Neural crest cell (in vitro differentiated cells): ENCODE data around the gene PRAMEF7. TPM values are rescaled to one million over a fixed set of nuclear protein-coding genes. Genes with fewer than 3 reads are reported as not detected.
"Not testable (repeated sequence)": the region's sequence is repeated elsewhere in the genome, so short reads cannot be mapped to it uniquely, and the experiment has no call there.

Experiments
- DNase-seq: peaks from one replicate; pipeline ENCODE4 v3.0.0; 2021; ENCODE audit warnings: low read depth, mixed read lengths, low spot score
- H3K27ac Mint-ChIP-seq: one replicate; pipeline ENCODE4 v1.8.0; 2021; ENCODE audit warnings: mild to moderate bottlenecking, mixed read lengths; ENCODE audit not compliant: unreplicated experiment
- H3K27me3 Mint-ChIP-seq: 2 replicates; pipeline ENCODE4 v1.8.0; 2021; ENCODE audit warnings: low read depth, mild to moderate bottlenecking, mixed read lengths
- H3K36me3 Mint-ChIP-seq: 2 replicates; pipeline ENCODE4 v1.8.0; 2021; ENCODE audit warnings: low read depth, mild to moderate bottlenecking, mixed read lengths
- H3K4me1 Mint-ChIP-seq: 2 replicates; pipeline ENCODE4 v1.8.0; 2021; ENCODE audit warnings: mixed read lengths
- H3K4me3 Mint-ChIP-seq: one replicate; pipeline ENCODE4 v1.8.0; 2021; ENCODE audit warnings: mild to moderate bottlenecking, mixed read lengths
- H3K9me3 Mint-ChIP-seq: 2 replicates; pipeline ENCODE4 v1.8.0; 2021; ENCODE audit warnings: mixed read lengths
- long read RNA-seq: library from polyadenylated mRNA; unstranded; transcript quantifications from one replicate; pipeline ENCODE4 v2.0.0, GENCODE V29; 2020
- total RNA-seq: library from RNA; stranded (reverse); gene quantifications from 2 replicates; pipeline ENCODE4 v1.2.1, GENCODE V29; 2021

The PRAMEF7 gene
- not detected in 2 replicates for total RNA-seq
- long read RNA-seq = 0 reads

DNA sequence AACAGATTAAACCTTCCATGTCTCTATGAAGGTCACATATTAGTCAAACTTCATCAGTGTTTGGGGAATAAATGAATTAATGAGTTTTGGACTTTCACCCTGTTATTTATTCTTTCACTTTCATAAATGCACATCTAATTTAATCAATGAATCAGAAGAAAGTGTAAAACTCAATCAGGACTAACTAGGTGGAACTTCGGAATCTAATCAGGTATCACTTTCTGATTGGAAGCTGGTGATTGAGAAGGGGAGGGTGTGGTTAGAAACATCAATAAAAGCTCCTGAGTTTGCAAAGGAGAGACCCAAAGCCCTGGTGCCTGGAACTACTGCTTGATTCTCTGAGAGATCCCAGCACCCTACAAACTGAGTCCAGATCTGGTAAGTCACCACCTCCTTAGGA is at the start of gene PRAMEF7:
TSS of gene PRAMEF7 (plus strand) at position 301 of the 400 bp plus-strand sequence. CDS start 1,083 bp downstream, outside the sequence.
- not testable (repeated sequence) for H3K27me3 Mint-ChIP-seq, H3K27ac Mint-ChIP-seq, DNase-seq, H3K9me3 Mint-ChIP-seq, H3K36me3 Mint-ChIP-seq, H3K4me1 Mint-ChIP-seq, H3K4me3 Mint-ChIP-seq

DNA sequence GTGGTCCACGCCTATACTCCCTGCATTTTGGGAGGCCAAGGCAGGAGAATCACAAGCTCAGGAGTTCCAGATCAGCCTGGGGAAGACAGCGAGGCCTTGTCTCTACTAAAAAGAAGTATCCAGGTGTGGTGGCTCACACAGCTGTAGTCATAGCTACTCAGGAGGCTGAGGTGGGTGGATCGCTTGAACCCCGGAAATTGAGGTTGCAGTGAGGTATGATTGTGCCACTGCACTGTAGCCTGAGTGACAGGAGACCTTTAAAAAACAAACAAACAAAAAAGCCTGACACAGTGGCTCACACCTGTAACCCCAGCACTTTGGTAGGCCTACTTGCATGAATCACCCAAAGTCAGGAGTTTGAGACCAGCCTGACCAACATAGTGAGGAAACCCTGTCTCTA is 38.0 kb upstream of the PRAMEF7 start:
- not testable (repeated sequence) for H3K36me3 Mint-ChIP-seq, H3K9me3 Mint-ChIP-seq, H3K4me1 Mint-ChIP-seq, H3K27ac Mint-ChIP-seq, DNase-seq, H3K4me3 Mint-ChIP-seq, H3K27me3 Mint-ChIP-seq

DNA sequence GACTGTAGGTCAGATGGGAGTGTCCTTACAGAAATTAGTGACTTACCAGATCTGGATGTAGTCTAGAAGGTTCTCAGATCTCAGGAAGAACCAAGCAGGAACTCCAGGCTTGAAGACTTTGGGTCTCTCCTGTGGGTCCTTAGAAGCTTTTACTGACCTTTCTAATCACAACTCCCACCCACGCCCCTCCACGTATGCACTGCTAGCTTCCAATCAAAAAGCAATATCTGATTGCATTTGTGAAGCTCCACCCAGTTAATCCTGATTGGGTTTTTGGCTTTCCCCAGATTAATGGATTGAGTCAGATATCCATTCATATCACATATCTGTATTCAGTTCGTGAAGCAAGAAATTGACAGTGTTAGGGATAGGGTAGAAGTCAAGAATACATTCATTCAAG is 30.3 kb upstream of the PRAMEF7 start, which contains the start of gene PRAMEF4:
TSS of gene PRAMEF4 (minus strand) at position 101 of the 400 bp plus-strand sequence. CDS start 2,807 bp downstream, outside the sequence.
- DNase-seq, H3K27ac Mint-ChIP-seq, H3K9me3 Mint-ChIP-seq, H3K36me3 Mint-ChIP-seq, H3K4me3 Mint-ChIP-seq, H3K4me1 Mint-ChIP-seq, H3K27me3 Mint-ChIP-seq: not testable (repeated sequence)

DNA sequence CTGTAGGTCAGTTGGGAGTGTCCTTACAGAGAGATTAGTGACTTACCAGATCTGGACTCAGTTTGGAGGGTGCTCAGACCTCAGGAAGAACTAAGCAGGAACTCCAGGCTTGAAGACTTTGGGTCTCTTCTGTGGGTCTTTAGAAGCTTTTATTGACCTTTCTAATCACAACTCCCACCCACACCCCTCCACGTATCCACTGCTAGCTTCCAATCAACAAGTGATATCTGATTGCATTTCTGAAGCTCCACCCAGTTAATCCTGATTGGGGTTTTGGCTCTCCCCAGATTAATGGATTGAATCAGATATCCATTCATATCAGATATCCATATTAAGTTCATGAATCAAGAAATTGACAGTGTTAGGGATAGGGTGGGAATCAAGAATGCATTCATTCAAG is 18.2 kb upstream of the PRAMEF7 start, which contains the start of gene PRAMEF10:
TSS of gene PRAMEF10 (minus strand) at position 101 of the 400 bp plus-strand sequence. CDS start 2,423 bp downstream, outside the sequence.
- H3K27me3 Mint-ChIP-seq, DNase-seq, H3K9me3 Mint-ChIP-seq, H3K4me1 Mint-ChIP-seq, H3K36me3 Mint-ChIP-seq, H3K27ac Mint-ChIP-seq, H3K4me3 Mint-ChIP-seq: not testable (repeated sequence)

DNA sequence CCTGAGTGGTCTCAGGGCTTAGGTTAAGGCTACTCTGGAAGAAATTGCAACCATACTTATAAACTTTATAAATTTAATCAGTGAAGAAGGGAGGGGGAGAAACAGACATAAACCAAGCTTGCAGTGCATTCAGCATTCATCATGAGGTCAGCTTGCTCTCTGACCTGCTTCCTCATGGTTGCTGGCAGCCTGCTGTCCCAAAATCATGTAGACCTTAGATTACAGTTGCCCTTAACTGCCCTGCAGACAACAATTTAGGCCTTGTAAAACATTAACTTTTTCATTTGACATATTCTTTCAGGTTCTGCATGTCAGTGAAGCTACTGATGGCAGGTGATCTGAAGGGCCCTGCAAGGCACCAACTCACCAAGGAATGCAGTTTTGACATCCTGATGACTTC is 17.2 kb upstream of the PRAMEF7 start:
- H3K4me1 Mint-ChIP-seq, H3K27me3 Mint-ChIP-seq, DNase-seq, H3K4me3 Mint-ChIP-seq, H3K27ac Mint-ChIP-seq, H3K36me3 Mint-ChIP-seq, H3K9me3 Mint-ChIP-seq: not testable (repeated sequence)

DNA sequence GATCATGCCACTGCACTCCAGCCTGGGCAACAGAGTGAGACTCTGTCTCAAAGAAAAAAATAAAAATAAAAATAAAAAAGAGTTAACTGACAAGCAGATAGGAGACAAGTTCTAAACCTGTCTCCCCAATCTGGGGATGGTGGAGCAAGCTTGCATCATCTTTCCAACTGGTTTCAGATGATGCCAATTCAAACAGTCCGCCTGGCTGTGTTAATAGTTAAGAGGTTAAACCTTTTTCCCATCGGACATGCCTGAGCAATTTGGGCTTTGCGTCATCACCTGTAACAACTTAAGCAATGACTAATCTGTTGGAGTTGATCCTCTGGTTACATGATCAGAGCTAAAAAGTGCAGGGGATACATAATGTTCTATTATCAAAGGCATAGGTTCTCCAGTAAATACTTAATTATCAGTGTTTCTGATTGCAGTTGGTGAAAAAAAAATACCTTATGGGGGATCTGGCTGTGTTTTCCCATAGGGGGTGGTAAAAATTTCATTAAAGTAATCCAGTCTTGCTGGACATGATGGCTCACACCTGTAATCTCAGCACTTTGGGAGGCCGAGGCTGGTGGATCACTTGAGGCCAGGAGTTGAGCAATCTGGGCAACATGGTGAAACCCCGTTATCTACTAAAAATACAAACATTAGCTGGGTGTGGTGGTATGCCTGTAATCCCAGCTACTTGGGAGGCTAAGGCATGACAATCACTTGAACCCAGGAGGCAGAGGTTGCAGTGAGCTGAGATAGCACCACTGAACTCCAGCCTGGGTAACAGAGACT is 12.4 kb upstream of the PRAMEF7 start:
- not testable (repeated sequence) for H3K27ac Mint-ChIP-seq, DNase-seq, H3K27me3 Mint-ChIP-seq, H3K36me3 Mint-ChIP-seq, H3K4me1 Mint-ChIP-seq, H3K4me3 Mint-ChIP-seq, H3K9me3 Mint-ChIP-seq

DNA sequence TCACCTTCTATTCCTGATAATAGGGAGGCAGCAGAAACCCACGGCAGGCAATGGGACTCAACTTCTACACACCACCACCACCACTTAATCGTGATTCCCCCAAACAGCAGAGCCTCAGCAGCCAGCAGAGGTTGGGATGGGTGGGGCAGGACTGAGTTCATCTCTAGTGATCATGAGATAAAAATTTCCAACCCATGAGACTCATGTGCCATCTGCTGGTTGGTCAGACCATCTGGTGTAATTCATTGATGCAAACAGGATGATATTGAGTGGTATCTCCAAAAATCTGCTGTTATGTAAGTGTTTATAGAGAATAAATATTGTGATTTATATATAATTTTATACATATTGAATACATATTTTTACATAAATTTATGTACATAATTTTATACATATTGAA is 5.3 kb downstream of the PRAMEF7 start:
- not testable (repeated sequence) for H3K36me3 Mint-ChIP-seq, H3K4me1 Mint-ChIP-seq, H3K27ac Mint-ChIP-seq, H3K9me3 Mint-ChIP-seq, DNase-seq, H3K27me3 Mint-ChIP-seq, H3K4me3 Mint-ChIP-seq

DNA sequence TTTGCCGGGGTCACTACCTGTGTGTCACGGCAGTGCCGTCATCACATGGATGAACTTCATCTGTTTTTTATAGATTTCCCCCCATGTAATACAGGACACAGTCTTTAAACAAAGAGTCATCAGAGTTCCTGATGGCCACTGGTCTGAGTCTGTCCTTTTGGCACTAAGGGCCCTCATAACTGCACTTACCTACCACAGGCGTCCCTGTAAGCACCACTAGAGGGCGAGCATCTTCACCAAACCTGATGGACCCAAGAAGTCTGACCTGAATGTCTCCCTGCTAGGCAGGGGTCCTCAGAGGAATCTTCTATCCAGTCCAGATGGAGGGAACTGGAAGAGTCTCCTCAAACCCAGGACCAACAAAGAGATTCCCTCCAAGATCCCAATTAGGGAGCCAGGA is 8.0 kb downstream of the PRAMEF7 start:
- H3K27ac Mint-ChIP-seq, H3K9me3 Mint-ChIP-seq, DNase-seq, H3K4me1 Mint-ChIP-seq, H3K27me3 Mint-ChIP-seq, H3K36me3 Mint-ChIP-seq, H3K4me3 Mint-ChIP-seq: not testable (repeated sequence)

DNA sequence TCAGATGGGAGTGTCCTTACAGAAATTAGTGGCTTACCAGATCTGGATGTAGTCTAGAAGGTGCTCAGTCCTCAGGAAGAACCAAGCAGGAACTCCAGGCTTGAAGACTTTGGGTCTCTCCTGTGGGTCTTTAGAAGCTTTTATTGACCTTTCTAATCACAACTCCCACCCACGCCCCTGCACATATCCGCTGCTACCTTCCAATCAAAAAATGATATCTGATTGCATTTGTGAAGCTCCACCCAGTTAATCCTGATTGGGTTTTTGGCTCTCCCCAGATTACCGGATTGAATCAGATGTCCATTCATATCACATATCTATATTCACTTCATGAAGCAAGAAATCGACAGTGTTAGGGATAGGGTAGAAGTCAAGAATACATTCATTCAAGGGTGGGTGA is 31.1 kb downstream of the PRAMEF7 start, which contains the start of gene PRAMEF6:
TSS of gene PRAMEF6 (minus strand) at position 101 of the 400 bp plus-strand sequence. CDS start 5,062 bp downstream, outside the sequence.
- not testable (repeated sequence) for H3K27me3 Mint-ChIP-seq, H3K4me3 Mint-ChIP-seq

More for the DNA sequence above, 31.1 kb downstream of the PRAMEF7 start, which contains the start of gene PRAMEF6:
- not testable (repeated sequence) for H3K4me1 Mint-ChIP-seq, H3K36me3 Mint-ChIP-seq, H3K27ac Mint-ChIP-seq, DNase-seq, H3K9me3 Mint-ChIP-seq

Other genes with a start within 250 kb of the PRAMEF7 start
- gene AADACL3, start 200.5 kb upstream of the PRAMEF7 start, total RNA-seq = not detected in 2 replicates
- gene CFAP107, start 170.4 kb upstream of the PRAMEF7 start, total RNA-seq = not detected in 2 replicates
- gene PRAMEF12, start 142.9 kb upstream of the PRAMEF7 start, total RNA-seq = not detected in 2 replicates
- gene PRAMEF1, start 125.2 kb upstream of the PRAMEF7 start, total RNA-seq = not detected in 2 replicates
- not detected in 2 replicates for gene PRAMEF11, start 85.2 kb upstream of the PRAMEF7 start, total RNA-seq
- gene HNRNPCL1, start 67.9 kb upstream of the PRAMEF7 start, total RNA-seq = not detected in 2 replicates
- not detected in 2 replicates for gene PRAMEF2, start 59.5 kb upstream of the PRAMEF7 start, total RNA-seq
- gene PRAMEF4, start 30.4 kb upstream of the PRAMEF7 start, total RNA-seq = not detected in 2 replicates
- gene PRAMEF10, start 18.3 kb upstream of the PRAMEF7 start, total RNA-seq = not detected in 2 replicates
- gene PRAMEF6, start 31.0 kb downstream of the PRAMEF7 start, total RNA-seq = not detected in 2 replicates
- not detected in 2 replicates for gene PRAMEF27, start 140.0 kb downstream of the PRAMEF7 start, total RNA-seq
- not detected in 2 replicates for gene HNRNPCL3, start 144.2 kb downstream of the PRAMEF7 start, total RNA-seq
- not detected in 2 replicates for gene PRAMEF25, start 154.2 kb downstream of the PRAMEF7 start, total RNA-seq
- not detected in 2 replicates for gene HNRNPCL2, start 200.2 kb downstream of the PRAMEF7 start, total RNA-seq
- not detected in 2 replicates for gene PRAMEF26, start 239.4 kb downstream of the PRAMEF7 start, total RNA-seq
- gene HNRNPCL4, start 249.0 kb downstream of the PRAMEF7 start, total RNA-seq = not detected in 2 replicates